Measurements from ENCODE around the gene TAMALIN. TPM values are rescaled to one million over a fixed set of nuclear protein-coding genes. Genes with fewer than 3 reads are reported as not detected.
A peak's percentile ranks its signal among the peaks of the same experiment; 100 is the strongest.

TAMALIN gene
- total and polyA plus RNA-seq, 2 experiments from 2014 or later = 0.34 to 3.0 TPM

DNA sequence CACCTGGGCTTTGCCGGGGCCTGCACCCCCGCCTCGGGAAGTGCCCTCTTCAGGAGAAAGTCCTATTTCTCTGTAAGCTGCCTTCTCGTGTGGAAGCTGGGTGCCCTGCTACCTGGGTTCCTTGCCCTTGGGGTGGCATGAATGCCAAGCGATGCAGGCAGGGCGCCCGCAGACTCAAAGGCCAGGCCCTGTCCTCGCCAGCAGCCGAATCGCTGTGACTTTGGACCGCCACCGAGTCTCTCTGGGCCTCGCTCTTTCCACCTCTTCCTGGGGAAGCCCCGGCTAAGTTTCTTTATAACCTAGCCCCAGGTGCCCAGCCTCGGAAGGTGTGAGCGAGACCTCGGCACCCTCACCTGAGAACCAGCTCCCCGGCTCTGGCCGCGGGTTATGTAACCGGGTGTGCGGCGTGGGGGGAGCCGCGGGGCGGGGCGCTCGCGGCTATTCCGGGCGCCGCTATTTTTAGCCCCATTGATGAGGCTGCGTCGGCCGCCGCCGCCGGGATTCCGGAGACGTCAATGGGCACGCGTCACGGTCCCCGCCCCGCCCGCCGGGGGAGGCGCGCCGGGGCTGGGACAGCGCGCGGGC is 29.9 kb downstream of the TAMALIN start:
- no peaks in the 10 kb centered on the region for H3K9me3 Mint-ChIP-seq
- H3K4me3 Mint-ChIP-seq = peak overlapping the region; percentile 66
- H3K27me3 ChIP-seq (ENCODE audit: insufficient read depth) = peaks cover 54% of the 10 kb centered on the region
- DNase-seq (ENCODE audit: low spot score) (peak; percentile 84), ATAC-seq (peak; percentile 7)
- peaks cover 12% of the 10 kb centered on the region for H4K20me1 ChIP-seq (replicated peaks; ENCODE audit: insufficient read depth)
- H3K4me3 ChIP-seq = peak overlapping the region; percentile 66
- peaks cover 37% of the 10 kb centered on the region for H3K27me3 Mint-ChIP-seq (ENCODE audit: insufficient read depth, low read depth, poor library complexity)
- peaks cover 14% of the 10 kb centered on the region for H3F3A ChIP-seq (replicated peaks; ENCODE audit: low read depth)
- peak overlapping the region; percentile 63; the same call in 1 of the 2 replicates for H3K27ac ChIP-seq (ENCODE audit: low read depth)
- peaks cover 36% of the 10 kb centered on the region for H3K4me1 Mint-ChIP-seq
- no peaks in the 10 kb centered on the region for H3K9me2 ChIP-seq (ENCODE audit: insufficient read depth)
- TF ChIP-seq POLR2AphosphoS5 (IDR thresholded peaks at IDR 0.05; ENCODE audit: low read depth) = no peak
- TF ChIP-seq CREB1 (CRISPR knock-in tag; IDR thresholded peaks at IDR 0.05; ENCODE audit: low read depth) = peak; percentile 84
- no peak overlapping the region for H3K27ac Mint-ChIP-seq
- no peaks in the 10 kb centered on the region for H3K36me3 ChIP-seq (ENCODE audit: insufficient read depth)
- peaks cover 15% of the 10 kb centered on the region for H3K79me2 ChIP-seq (replicated peaks; ENCODE audit: insufficient read depth)
- no peaks in the 10 kb centered on the region for H3K36me3 Mint-ChIP-seq (ENCODE audit: low read depth)
- peaks cover 17% of the 10 kb centered on the region for H3K4me1 ChIP-seq (ENCODE audit: insufficient read depth)
- H3K4me2 ChIP-seq = peak overlapping the region; percentile 88
- H2AFZ ChIP-seq = peak overlapping the region; percentile 95

DNA sequence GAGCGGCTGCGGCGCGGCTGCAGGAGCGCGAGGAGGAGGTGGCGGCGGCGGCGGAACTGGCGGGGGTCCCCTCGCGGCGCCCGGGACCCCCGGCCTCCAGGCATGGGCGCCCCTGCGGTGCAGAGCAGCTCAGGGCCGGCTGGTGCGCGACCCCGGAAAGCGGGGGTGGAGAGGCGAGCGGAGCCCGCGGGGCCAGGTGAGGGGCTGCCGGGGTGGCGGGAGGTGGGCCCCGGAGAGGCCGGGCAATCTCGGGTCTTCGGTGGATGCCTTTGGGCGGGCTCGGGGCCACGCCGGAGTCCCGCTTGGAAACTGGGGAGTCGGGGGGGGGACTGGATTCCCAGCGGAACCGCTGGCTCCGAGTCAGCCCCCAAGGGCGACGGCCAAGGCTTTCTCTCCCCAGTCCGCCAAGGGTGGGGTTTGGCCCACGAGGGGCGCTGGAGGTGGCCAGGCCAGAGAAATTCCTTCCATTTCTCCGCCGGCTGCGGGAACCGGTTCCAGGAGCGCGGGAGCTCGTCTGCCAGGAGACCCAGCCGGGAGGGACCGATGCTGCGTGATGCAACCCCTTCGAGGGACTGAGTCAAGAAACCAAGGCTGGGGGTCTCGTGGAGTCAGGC is 30.6 kb downstream of the TAMALIN start:
- H2AFZ ChIP-seq = peak overlapping the region; percentile 85
- peak overlapping the region; percentile 85; the same call in 1 of the 2 replicates for H3K27ac Mint-ChIP-seq
- H3K4me1 ChIP-seq (ENCODE audit: insufficient read depth) = peaks cover 14% of the 10 kb centered on the region
- H3K9me3 Mint-ChIP-seq = no peaks in the 10 kb centered on the region
- no peaks in the 10 kb centered on the region for H3K36me3 ChIP-seq (ENCODE audit: insufficient read depth)
- TF ChIP-seq CREB1 (CRISPR knock-in tag; IDR thresholded peaks at IDR 0.05; ENCODE audit: low read depth) (peak; percentile 13; the same call in 1 of the 2 replicates), STAT1 (IDR thresholded peaks at IDR 0.05; ENCODE audit: unreplicated experiment) (no peak)
- peaks cover 36% of the 10 kb centered on the region for H3K4me1 Mint-ChIP-seq
- peaks cover 40% of the 10 kb centered on the region for H3K27me3 Mint-ChIP-seq (ENCODE audit: insufficient read depth, low read depth, poor library complexity)
- H4K20me1 ChIP-seq (replicated peaks; ENCODE audit: insufficient read depth) = peaks cover 12% of the 10 kb centered on the region
- DNase-seq (ENCODE audit: low spot score) (peak; percentile 79), ATAC-seq (peak; percentile 8)
- peak overlapping the region; percentile 92 for H3K4me3 ChIP-seq
- peaks cover 14% of the 10 kb centered on the region for H3F3A ChIP-seq (replicated peaks; ENCODE audit: low read depth)
- H3K36me3 Mint-ChIP-seq (ENCODE audit: low read depth) = peaks cover 5% of the 10 kb centered on the region; the same call in 1 of the 3 replicates
- no peak overlapping the region for H3K27ac ChIP-seq (ENCODE audit: low read depth)
- peak overlapping the region; percentile 93 for H3K4me2 ChIP-seq
- H3K27me3 ChIP-seq (ENCODE audit: insufficient read depth) = peaks cover 50% of the 10 kb centered on the region
- peak overlapping the region; percentile 87 for H3K4me3 Mint-ChIP-seq
- H3K9me2 ChIP-seq (ENCODE audit: insufficient read depth) = no peaks in the 10 kb centered on the region
- peaks cover 15% of the 10 kb centered on the region for H3K79me2 ChIP-seq (replicated peaks; ENCODE audit: insufficient read depth)

DNA sequence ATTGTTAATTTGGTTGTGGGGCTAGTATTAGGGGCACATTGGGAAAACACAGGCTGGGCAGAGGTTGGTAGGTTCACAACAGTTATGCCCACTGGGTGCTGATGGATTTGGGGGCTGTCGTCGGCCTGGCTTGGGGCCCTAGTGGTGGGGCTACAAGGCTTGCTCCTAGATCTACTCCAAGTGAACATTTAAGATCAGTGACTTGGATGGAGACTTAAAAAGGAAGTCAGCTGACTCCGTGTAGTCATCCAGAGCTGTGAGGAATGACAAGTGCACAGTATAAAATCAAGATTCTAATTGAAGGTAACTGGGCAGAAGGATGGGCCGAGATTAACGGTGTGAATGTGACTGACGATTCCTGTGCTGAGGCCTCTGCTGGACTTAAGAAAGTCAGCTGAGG is 31.7 kb downstream of the TAMALIN start:
- DNase-seq (ENCODE audit: low spot score) = no peak
- H3K27ac Mint-ChIP-seq = no peak overlapping the region
- peaks cover 30% of the 10 kb centered on the region for H3K4me1 Mint-ChIP-seq
- Histone ChIP-seq H3K27ac (ENCODE audit: low read depth) (no peak overlapping the region), H3K9me2 (ENCODE audit: insufficient read depth) (no peaks in the 10 kb centered on the region), H2AFZ (no peak overlapping the region), H3K27me3 (ENCODE audit: insufficient read depth) (peaks cover 50% of the 10 kb centered on the region), H3F3A (replicated peaks; ENCODE audit: low read depth) (peaks cover 14% of the 10 kb centered on the region), H4K20me1 (replicated peaks; ENCODE audit: insufficient read depth) (peaks cover 12% of the 10 kb centered on the region), H3K4me1 (ENCODE audit: insufficient read depth) (peaks cover 10% of the 10 kb centered on the region), H3K36me3 (ENCODE audit: insufficient read depth) (no peaks in the 10 kb centered on the region), H3K4me3 (peak overlapping the region; percentile 92), H3K4me2 (peak overlapping the region; percentile 93; the same call in 1 of the 2 replicates), H3K79me2 (replicated peaks; ENCODE audit: insufficient read depth) (peaks cover 15% of the 10 kb centered on the region)
- peaks cover 8% of the 10 kb centered on the region; the same call in 1 of the 3 replicates for H3K36me3 Mint-ChIP-seq (ENCODE audit: low read depth)
- no peaks in the 10 kb centered on the region for H3K9me3 Mint-ChIP-seq
- H3K4me3 Mint-ChIP-seq = peak overlapping the region; percentile 87
- peaks cover 37% of the 10 kb centered on the region for H3K27me3 Mint-ChIP-seq (ENCODE audit: insufficient read depth, low read depth, poor library complexity)
- no peak for ATAC-seq
- TF ChIP-seq ZNF331 (CRISPR knock-in tag; IDR thresholded peaks at IDR 0.05; ENCODE audit: low read depth) = no peak
- TF ChIP-seq, protein P1, sequence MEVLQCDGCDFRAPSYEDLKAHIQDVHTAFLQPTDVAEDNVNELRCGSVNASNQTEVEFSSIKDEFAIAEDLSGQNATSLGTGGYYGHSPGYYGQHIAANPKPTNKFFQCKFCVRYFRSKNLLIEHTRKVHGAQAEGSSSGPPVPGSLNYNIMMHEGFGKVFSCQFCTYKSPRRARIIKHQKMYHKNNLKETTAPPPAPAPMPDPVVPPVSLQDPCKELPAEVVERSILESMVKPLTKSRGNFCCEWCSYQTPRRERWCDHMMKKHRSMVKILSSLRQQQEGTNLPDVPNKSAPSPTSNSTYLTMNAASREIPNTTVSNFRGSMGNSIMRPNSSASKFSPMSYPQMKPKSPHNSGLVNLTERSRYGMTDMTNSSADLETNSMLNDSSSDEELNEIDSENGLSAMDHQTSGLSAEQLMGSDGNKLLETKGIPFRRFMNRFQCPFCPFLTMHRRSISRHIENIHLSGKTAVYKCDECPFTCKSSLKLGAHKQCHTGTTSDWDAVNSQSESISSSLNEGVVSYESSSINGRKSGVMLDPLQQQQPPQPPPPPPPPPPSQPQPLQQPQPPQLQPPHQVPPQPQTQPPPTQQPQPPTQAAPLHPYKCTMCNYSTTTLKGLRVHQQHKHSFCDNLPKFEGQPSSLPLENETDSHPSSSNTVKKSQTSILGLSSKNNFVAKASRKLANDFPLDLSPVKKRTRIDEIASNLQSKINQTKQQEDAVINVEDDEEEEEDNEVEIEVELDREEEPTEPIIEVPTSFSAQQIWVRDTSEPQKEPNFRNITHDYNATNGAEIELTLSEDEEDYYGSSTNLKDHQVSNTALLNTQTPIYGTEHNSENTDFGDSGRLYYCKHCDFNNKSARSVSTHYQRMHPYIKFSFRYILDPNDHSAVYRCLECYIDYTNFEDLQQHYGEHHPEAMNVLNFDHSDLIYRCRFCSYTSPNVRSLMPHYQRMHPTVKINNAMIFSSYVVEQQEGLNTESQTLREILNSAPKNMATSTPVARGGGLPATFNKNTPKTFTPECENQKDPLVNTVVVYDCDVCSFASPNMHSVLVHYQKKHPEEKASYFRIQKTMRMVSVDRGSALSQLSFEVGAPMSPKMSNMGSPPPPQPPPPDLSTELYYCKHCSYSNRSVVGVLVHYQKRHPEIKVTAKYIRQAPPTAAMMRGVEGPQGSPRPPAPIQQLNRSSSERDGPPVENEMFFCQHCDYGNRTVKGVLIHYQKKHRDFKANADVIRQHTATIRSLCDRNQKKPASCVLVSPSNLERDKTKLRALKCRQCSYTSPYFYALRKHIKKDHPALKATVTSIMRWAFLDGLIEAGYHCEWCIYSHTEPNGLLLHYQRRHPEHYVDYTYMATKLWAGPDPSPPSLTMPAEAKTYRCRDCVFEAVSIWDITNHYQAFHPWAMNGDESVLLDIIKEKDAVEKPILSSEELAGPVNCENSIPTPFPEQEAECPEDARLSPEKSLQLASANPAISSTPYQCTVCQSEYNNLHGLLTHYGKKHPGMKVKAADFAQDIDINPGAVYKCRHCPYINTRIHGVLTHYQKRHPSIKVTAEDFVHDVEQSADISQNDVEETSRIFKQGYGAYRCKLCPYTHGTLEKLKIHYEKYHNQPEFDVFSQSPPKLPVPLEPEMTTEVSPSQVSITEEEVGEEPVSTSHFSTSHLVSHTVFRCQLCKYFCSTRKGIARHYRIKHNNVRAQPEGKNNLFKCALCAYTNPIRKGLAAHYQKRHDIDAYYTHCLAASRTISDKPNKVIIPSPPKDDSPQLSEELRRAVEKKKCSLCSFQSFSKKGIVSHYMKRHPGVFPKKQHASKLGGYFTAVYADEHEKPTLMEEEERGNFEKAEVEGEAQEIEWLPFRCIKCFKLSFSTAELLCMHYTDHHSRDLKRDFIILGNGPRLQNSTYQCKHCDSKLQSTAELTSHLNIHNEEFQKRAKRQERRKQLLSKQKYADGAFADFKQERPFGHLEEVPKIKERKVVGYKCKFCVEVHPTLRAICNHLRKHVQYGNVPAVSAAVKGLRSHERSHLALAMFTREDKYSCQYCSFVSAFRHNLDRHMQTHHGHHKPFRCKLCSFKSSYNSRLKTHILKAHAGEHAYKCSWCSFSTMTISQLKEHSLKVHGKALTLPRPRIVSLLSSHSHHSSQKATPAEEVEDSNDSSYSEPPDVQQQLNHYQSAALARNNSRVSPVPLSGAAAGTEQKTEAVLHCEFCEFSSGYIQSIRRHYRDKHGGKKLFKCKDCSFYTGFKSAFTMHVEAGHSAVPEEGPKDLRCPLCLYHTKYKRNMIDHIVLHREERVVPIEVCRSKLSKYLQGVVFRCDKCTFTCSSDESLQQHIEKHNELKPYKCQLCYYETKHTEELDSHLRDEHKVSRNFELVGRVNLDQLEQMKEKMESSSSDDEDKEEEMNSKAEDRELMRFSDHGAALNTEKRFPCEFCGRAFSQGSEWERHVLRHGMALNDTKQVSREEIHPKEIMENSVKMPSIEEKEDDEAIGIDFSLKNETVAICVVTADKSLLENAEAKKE (CRISPR knock-in tag; IDR thresholded peaks at IDR 0.05) = no peak
- no peak for TF ChIP-seq POLR2AphosphoS5 (IDR thresholded peaks at IDR 0.05; ENCODE audit: low read depth)
- TF ChIP-seq, protein P2, sequence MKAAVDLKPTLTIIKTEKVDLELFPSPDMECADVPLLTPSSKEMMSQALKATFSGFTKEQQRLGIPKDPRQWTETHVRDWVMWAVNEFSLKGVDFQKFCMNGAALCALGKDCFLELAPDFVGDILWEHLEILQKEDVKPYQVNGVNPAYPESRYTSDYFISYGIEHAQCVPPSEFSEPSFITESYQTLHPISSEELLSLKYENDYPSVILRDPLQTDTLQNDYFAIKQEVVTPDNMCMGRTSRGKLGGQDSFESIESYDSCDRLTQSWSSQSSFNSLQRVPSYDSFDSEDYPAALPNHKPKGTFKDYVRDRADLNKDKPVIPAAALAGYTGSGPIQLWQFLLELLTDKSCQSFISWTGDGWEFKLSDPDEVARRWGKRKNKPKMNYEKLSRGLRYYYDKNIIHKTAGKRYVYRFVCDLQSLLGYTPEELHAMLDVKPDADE (IDR thresholded peaks at IDR 0.05) = no peak
- no peak for TF ChIP-seq JUNB (IDR thresholded peaks at IDR 0.05; ENCODE audit: unreplicated experiment)
